Neural cell (in vitro differentiated cells): ENCODE measurements around the gene ATP13A2.

Experiments used
- SMC3 ChIP-seq: fragments of 450-650 bp; conservative IDR thresholded peaks from 2 replicates; pipeline ENCODE4 v1.6.1; 2014; ENCODE audit warnings: antibody characterized with exemption, mild to moderate bottlenecking, moderate library complexity; ENCODE audit not compliant: poor library complexity
- TAF1 ChIP-seq: IDR thresholded peaks from 2 replicates; pipeline ENCODE4 v1.6.1; 2012; ENCODE audit warnings: low read depth
- TF ChIP-seq, protein P1 (sequence below): fragments of 450-650 bp; IDR thresholded peaks from 2 replicates; pipeline ENCODE4 v1.5.1; 2014; ENCODE audit warnings: antibody characterized with exemption, mild to moderate bottlenecking, moderate library complexity; ENCODE audit not compliant: poor library complexity, severe bottlenecking

GRCh38 chr1:16961297-16962133, 50.2 kb downstream of the ATP13A2 start:
- TF ChIP-seq, protein P1, sequence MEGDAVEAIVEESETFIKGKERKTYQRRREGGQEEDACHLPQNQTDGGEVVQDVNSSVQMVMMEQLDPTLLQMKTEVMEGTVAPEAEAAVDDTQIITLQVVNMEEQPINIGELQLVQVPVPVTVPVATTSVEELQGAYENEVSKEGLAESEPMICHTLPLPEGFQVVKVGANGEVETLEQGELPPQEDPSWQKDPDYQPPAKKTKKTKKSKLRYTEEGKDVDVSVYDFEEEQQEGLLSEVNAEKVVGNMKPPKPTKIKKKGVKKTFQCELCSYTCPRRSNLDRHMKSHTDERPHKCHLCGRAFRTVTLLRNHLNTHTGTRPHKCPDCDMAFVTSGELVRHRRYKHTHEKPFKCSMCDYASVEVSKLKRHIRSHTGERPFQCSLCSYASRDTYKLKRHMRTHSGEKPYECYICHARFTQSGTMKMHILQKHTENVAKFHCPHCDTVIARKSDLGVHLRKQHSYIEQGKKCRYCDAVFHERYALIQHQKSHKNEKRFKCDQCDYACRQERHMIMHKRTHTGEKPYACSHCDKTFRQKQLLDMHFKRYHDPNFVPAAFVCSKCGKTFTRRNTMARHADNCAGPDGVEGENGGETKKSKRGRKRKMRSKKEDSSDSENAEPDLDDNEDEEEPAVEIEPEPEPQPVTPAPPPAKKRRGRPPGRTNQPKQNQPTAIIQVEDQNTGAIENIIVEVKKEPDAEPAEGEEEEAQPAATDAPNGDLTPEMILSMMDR = no peak
- TF ChIP-seq TAF1 (no peak), SMC3 (no peak)
